Measurements from ENCODE around the gene SMIM36.

SMIM36 gene

GRCh38 chr17:55453839-55454557 is 57.3 kb downstream of the SMIM36 start:
- no peaks in the 10 kb centered on the region for H3K9me2 ChIP-seq (ENCODE audit: low read depth, low read length)
- no peak for TF ChIP-seq EZH2 (IDR thresholded peaks at IDR 0.05; ENCODE audit: borderline replicate concordance, low read length)
- TF ChIP-seq CTCF (IDR thresholded peaks at IDR 0.05; ENCODE audit: low read length): no peak
- H3K4me2 ChIP-seq (ENCODE audit: low read length): no peak overlapping the region
- no peaks in the 10 kb centered on the region for H3K9me3 ChIP-seq (ENCODE audit: low read length)
- no peak overlapping the region for H3K4me3 ChIP-seq (ENCODE audit: low read depth, low read length, poor library complexity, severe bottlenecking)
- peaks cover 3% of the 10 kb centered on the region for H3K4me1 ChIP-seq (ENCODE audit: insufficient read depth, low read length, severe bottlenecking)
- no peaks in the 10 kb centered on the region for H4K20me1 ChIP-seq (ENCODE audit: insufficient read depth, low read length)
- no peaks in the 10 kb centered on the region for H3K27me3 ChIP-seq (ENCODE audit: insufficient read depth, low read length)
- no peak overlapping the region for H2AFZ ChIP-seq (ENCODE audit: low read length)
- no peaks in the 10 kb centered on the region for H3F3A ChIP-seq (ENCODE audit: insufficient read depth, low read length)
- H3K9ac ChIP-seq (ENCODE audit: low read length): no peak overlapping the region
- no peak overlapping the region for H3K27ac ChIP-seq (ENCODE audit: low read depth, low read length, poor library complexity, severe bottlenecking)
- H3K79me2 ChIP-seq (ENCODE audit: insufficient read depth, low read length): no peaks in the 10 kb centered on the region
- no peaks in the 10 kb centered on the region for H3K36me3 ChIP-seq (ENCODE audit: insufficient read depth, low read length)

- Histone ChIP-seq H3K9ac (ENCODE audit: low read length) (no peak overlapping the region), H3K36me3 (ENCODE audit: insufficient read depth, low read length) (no peaks in the 10 kb centered on the region), H3F3A (ENCODE audit: insufficient read depth, low read length) (no peaks in the 10 kb centered on the region), H3K4me3 (ENCODE audit: low read depth, low read length, poor library complexity, severe bottlenecking) (no peak overlapping the region), H3K79me2 (ENCODE audit: insufficient read depth, low read length) (no peaks in the 10 kb centered on the region), H4K20me1 (ENCODE audit: insufficient read depth, low read length) (no peaks in the 10 kb centered on the region), H3K9me3 (ENCODE audit: low read length) (no peaks in the 10 kb centered on the region), H3K4me1 (ENCODE audit: insufficient read depth, low read length, severe bottlenecking) (no peaks in the 10 kb centered on the region), H3K27ac (ENCODE audit: low read depth, low read length, poor library complexity, severe bottlenecking) (no peak overlapping the region), H3K27me3 (ENCODE audit: insufficient read depth, low read length) (no peaks in the 10 kb centered on the region), H2AFZ (ENCODE audit: low read length) (no peak overlapping the region), H3K9me2 (ENCODE audit: low read depth, low read length) (no peaks in the 10 kb centered on the region), H3K4me2 (ENCODE audit: low read length) (no peak overlapping the region)
- TF ChIP-seq EZH2 (IDR thresholded peaks at IDR 0.05; ENCODE audit: borderline replicate concordance, low read length): no peak
- TF ChIP-seq CTCF (IDR thresholded peaks at IDR 0.05; ENCODE audit: low read length): no peak
These were observed 59.0 kb downstream of the SMIM36 start for GRCh38 chr17:55452139-55452790.

- Histone ChIP-seq H3K4me2 (ENCODE audit: low read length) (no peak overlapping the region), H3K27me3 (ENCODE audit: insufficient read depth, low read length) (no peaks in the 10 kb centered on the region), H4K20me1 (ENCODE audit: insufficient read depth, low read length) (no peaks in the 10 kb centered on the region), H3K4me3 (ENCODE audit: low read depth, low read length, poor library complexity, severe bottlenecking) (no peak overlapping the region), H3K4me1 (ENCODE audit: insufficient read depth, low read length, severe bottlenecking) (no peaks in the 10 kb centered on the region), H2AFZ (ENCODE audit: low read length) (no peak overlapping the region), H3K9me3 (ENCODE audit: low read length) (no peaks in the 10 kb centered on the region), H3F3A (ENCODE audit: insufficient read depth, low read length) (no peaks in the 10 kb centered on the region), H3K27ac (ENCODE audit: low read depth, low read length, poor library complexity, severe bottlenecking) (no peak overlapping the region), H3K36me3 (ENCODE audit: insufficient read depth, low read length) (no peaks in the 10 kb centered on the region), H3K9me2 (ENCODE audit: low read depth, low read length) (no peaks in the 10 kb centered on the region), H3K9ac (ENCODE audit: low read length) (no peak overlapping the region), H3K79me2 (ENCODE audit: insufficient read depth, low read length) (no peaks in the 10 kb centered on the region)
- TF ChIP-seq CTCF (IDR thresholded peaks at IDR 0.05; ENCODE audit: low read length): no peak
- no peak for TF ChIP-seq EZH2 (IDR thresholded peaks at IDR 0.05; ENCODE audit: borderline replicate concordance, low read length)
These were observed 59.5 kb downstream of the SMIM36 start for GRCh38 chr17:55451758-55452138.
